GM12878 (cell line): ENCODE results near the gene MTCH2.

Experiments
- CEBPB ChIP-seq, 2 experiments: fragments of 150-350 bp in 1 of 2; IDR thresholded peaks; 2 replicates each; pipeline ENCODE4 v1.6.1; 2012 to 2014; ENCODE audit warnings: low read depth in 2 of 2, low read length in 2 of 2, borderline replicate concordance in 1 of 2, inconsistent platforms in 1 of 2
- POLR2A ChIP-seq: IDR thresholded peaks from 2 replicates; pipeline ENCODE4 v1.6.1; 2011; ENCODE audit warnings: low read depth, mild to moderate bottlenecking, low read length
- POLR2AphosphoS5 ChIP-seq: IDR thresholded peaks from 2 replicates; pipeline ENCODE4 v1.6.1; 2011; ENCODE audit warnings: mild to moderate bottlenecking, low read length, inconsistent platforms
- ZNF274 ChIP-seq: IDR thresholded peaks from one replicate; pipeline ENCODE4 v1.8.0; 2011; ENCODE audit not compliant: insufficient read length, insufficient read depth
- TF ChIP-seq, protein P1 (sequence below): fragments of 450-650 bp; IDR thresholded peaks from 2 replicates; pipeline ENCODE4 v1.6.1; 2017; ENCODE audit warnings: mild to moderate bottlenecking, low read depth, inconsistent platforms; ENCODE audit not compliant: poor library complexity, severe bottlenecking

DNA sequence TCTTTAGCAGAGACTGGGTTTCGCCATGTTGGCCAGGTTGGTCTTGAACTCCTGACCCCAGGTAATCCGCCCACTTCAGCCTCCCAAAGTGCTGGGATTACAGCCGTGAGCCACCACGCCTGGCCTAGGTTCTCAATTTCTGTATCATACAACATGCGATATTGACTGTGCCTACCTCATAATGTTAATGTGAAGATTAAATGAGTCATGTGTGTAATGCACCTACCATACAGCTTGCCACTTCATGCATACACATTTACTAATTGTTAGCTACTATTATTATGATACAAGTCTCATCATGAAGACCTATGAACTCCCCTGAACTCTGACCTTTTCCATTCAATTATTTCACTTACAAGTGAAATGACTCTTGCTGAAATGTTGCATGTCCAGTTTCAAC lies 47.1 kb upstream of the MTCH2 start:
- TF ChIP-seq ZNF274, result no peak
- no peak for TF ChIP-seq CEBPB (IDR thresholded peaks at IDR 0.05; ENCODE audit: borderline replicate concordance in 1 of 2, low read depth in 2 of 2, low read length in 2 of 2)
- TF ChIP-seq, protein P1, sequence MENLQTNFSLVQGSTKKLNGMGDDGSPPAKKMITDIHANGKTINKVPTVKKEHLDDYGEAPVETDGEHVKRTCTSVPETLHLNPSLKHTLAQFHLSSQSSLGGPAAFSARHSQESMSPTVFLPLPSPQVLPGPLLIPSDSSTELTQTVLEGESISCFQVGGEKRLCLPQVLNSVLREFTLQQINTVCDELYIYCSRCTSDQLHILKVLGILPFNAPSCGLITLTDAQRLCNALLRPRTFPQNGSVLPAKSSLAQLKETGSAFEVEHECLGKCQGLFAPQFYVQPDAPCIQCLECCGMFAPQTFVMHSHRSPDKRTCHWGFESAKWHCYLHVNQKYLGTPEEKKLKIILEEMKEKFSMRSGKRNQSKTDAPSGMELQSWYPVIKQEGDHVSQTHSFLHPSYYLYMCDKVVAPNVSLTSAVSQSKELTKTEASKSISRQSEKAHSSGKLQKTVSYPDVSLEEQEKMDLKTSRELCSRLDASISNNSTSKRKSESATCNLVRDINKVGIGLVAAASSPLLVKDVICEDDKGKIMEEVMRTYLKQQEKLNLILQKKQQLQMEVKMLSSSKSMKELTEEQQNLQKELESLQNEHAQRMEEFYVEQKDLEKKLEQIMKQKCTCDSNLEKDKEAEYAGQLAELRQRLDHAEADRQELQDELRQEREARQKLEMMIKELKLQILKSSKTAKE, result no peak
- TF ChIP-seq POLR2A, result no peak
- TF ChIP-seq POLR2AphosphoS5, result no peak
